AML-193 (cell line): ENCODE data around the gene ELMOD3.
A peak's percentile ranks its signal among the peaks of the same experiment; 100 is the strongest.
"Not testable (repeated sequence)": the region's sequence is repeated elsewhere in the genome, so short reads cannot be mapped to it uniquely, and the experiment has no call there.

ENCODE experiments used
- DNase-seq, 2 experiments: peaks; one replicate each; lab custom pipeline; 2025; lab: John Stamatoyannopoulos, UW

The ELMOD3 gene

GRCh38 chr2:85376291-85377065 is 21.9 kb downstream of the ELMOD3 start:
- no peak for DNase-seq

GRCh38 chr2:85377083-85377482 is 22.5 kb downstream of the ELMOD3 start:
- DNase-seq: no peak

DNA sequence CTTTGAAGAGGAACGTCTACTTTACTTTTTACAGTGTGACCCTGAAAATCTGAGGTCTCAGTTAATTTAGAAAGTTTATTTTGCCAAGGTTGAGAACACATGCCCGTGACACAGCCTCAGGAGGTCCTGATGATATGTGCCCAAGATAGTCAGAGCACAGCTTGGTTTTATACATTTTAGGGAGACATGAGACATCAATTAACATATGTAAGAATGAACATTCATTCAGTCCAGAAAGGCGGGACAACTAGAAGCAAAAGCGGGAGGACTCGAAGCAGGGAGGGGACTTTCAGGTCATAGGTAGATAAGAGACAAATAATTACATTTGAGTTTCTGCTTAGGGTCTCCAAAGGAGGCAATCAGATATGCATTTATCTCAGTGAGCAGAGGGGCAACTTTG is 23.7 kb downstream of the ELMOD3 start:
- DNase-seq: no peak

DNA sequence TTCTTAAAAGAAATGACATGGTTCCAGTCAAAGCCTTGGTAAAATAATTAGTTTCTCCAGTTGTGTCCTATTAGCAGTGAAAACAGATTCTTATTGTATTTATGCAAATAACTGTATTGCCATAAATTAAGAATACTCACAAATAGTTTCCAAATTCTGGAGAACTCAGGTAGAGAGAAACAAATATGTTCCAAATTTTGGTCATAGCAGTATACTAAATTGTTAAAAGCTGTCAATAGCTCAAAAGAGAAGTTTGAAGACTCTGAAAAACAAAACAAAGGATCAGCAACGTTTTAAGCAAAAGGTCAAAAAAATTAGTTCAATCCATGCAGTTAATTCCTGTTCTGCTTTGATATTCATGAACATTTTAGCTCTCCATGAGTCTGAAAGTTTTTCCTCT is 25.5 kb downstream of the ELMOD3 start:
- no peak for DNase-seq

DNA sequence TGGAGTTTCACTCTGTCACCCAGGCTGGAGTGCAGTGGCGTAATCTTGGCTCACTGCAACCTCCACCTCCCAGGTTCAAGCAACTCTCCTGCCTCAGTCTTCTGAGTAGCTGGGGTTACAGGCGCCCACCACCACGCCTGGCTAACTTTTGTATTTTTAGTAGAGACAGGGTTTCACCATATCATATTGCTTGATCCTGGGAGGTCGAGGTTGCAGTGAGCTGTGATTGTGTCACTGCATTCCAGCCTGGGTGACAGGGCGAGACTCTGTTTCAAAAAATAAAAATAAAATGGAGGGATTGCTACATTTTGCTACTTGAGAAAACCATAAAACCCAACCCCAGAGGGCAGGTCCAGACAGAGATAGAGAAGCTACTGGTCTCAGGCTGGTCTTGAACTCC is 28.6 kb downstream of the ELMOD3 start:
- DNase-seq: not testable (repeated sequence)

DNA sequence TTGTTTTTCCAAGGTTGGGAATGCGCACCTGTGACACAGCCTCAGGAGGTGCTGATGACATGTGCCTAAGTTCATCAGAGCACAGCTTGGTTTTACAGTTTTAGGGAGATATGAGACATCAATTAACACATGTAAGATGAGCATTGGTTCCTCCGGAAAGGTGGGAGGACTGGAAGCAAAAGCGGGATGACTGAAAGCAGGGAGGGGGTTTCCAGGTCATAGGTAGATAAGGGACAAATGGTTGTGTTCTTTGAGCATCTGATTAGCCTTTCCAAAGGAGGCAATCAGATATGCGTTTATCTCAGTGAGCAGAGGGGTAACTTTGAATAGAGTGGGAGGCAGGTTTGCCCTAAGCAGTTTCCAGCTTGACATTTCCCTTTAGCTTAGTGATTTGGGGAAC is 29.3 kb downstream of the ELMOD3 start:
- DNase-seq: no peak

GRCh38 chr2:85385746-85386145 is 31.2 kb downstream of the ELMOD3 start:
- no peak for DNase-seq

- DNase-seq: no peak
Measured at GRCh38 chr2:85387754-85388153, 33.2 kb downstream of the ELMOD3 start.

- DNase-seq: no peak
Measured at GRCh38 chr2:85388878-85389538, 34.4 kb downstream of the ELMOD3 start.

- DNase-seq: peak; percentile 20 to 43
Measured at GRCh38 chr2:85390941-85391669, 36.5 kb downstream of the ELMOD3 start.

- DNase-seq: no peak
Measured at GRCh38 chr2:85393836-85394235, 39.3 kb downstream of the ELMOD3 start.

GRCh38 chr2:85394261-85394681 is 39.7 kb downstream of the ELMOD3 start:
- no peak for DNase-seq

DNA sequence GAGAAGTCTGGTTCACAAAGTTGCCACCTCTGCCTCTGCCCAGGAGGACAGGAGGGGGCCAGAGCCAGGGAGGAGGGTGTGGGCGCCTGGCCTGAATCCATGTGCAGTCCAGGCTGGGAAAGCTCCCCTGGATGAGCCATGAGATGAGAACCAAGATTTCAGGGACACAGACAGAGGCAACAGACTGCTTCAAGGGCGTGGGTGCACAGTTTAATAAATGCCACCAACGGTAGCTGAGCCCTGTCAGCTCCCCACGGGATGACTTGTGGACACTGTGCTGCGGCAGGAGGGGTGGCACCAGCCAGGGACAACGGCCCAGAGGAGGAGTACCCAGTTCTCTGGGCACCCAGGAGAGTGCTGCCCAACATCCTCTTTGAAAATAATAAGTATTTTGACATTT is 40.4 kb downstream of the ELMOD3 start:
- no peak for DNase-seq

GRCh38 chr2:85395912-85396475 is 41.4 kb downstream of the ELMOD3 start:
- DNase-seq: no peak

DNA sequence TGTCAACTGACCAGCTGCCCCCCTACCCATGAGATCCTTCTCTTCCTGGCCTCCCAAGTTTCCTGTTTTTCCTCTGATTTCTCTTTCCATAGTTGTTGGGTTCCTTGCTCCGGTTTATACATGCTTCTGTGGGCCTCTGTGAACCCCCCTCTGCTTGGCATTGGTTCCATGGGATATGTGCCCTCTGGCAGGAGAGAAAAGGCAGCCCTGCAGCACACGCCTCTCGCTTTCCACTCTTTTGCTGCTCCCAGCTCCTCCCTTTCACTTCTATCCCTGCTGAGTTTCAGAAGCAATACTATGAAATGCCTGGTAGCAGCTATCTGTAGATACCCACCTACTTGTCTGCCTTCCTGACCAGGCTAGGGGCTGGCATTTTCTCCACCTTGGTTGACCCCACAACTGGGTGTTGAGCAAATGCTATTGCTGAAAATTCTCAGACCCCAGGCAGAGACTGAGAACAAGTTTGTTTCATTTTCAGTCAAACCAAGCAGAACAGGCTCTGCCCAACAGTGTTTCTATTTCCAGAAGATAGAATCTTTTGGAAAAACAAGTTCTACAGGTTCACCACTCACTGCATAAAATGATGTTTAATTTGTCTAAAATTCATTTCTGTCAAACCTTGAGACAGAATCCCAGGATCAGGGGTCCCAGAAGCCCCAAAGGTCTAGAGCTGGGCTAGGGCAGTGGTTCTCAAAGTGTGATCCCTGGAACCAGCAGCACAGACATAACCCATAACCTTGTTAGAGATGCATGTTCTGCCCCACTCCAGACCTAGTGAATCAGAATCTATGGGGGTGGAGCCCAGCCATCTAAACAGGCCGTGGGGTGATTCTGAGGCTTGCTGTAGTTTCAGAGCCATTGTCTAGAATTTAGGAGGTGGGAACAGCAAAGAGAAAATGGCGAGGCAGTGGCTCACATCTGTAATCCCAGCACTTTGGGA is 42.2 kb downstream of the ELMOD3 start:
- no peak for DNase-seq

DNA sequence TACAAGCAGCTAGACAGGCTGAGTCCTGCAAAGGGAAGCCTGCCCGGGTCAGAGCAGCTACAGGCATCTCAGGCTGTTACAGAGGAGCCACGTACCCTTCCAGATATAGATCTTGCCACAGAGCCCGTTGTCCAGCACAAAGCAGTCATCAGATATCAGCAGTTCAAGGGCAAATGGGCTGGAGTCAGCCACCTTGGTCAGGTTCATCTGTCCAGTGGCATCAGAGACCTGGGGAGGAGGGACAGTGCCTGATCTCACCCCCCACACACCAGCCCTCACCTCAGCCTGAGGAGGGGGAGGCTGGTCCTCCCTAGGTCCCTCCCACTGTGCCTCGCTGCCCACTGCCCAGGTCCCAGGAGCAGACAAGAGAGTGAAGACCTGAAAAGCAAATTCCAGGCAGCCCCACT is 43.4 kb downstream of the ELMOD3 start:
- DNase-seq: no peak

DNA sequence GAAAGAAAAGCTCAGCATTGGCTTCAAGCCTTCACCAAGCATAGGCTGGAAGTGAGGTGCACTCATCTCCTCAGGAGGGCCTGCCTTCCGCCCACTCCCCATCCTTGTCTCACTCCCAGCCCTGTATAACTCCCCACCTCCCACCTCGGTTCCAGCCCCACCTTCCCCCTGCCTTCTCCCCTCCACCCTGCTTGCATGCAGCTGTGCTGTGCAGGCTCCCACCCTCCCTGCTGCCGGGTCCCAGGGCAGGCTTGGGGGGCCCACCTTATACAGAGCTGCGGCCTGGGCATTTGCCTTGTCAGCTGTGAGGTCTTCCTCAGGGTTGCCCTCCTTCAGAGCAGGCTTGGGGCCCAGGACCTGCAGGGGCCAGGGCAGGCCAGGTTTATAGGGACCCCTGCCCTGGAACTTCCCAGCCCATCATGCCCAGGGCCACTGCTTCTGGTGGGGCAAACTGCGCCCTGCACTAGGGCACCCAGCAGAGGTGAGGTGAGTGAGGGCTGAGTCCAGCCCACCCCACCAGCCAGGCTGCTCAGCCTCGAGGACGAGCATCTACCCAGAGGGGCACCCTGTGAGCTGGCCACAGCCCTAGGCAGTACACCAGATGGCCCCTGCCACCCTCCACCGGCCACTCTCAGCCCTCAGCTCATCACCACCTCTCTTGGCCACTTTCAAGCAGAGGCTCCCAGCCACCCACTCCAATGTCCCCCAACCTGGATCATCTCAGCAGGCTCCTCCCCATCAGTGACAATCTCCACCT is 44.0 kb downstream of the ELMOD3 start:
- no peak for DNase-seq

GRCh38 chr2:85399183-85399455 is 44.5 kb downstream of the ELMOD3 start:
- DNase-seq: no peak

- no peak for DNase-seq
Measured at GRCh38 chr2:85400023-85400422, 45.5 kb downstream of the ELMOD3 start.

DNA sequence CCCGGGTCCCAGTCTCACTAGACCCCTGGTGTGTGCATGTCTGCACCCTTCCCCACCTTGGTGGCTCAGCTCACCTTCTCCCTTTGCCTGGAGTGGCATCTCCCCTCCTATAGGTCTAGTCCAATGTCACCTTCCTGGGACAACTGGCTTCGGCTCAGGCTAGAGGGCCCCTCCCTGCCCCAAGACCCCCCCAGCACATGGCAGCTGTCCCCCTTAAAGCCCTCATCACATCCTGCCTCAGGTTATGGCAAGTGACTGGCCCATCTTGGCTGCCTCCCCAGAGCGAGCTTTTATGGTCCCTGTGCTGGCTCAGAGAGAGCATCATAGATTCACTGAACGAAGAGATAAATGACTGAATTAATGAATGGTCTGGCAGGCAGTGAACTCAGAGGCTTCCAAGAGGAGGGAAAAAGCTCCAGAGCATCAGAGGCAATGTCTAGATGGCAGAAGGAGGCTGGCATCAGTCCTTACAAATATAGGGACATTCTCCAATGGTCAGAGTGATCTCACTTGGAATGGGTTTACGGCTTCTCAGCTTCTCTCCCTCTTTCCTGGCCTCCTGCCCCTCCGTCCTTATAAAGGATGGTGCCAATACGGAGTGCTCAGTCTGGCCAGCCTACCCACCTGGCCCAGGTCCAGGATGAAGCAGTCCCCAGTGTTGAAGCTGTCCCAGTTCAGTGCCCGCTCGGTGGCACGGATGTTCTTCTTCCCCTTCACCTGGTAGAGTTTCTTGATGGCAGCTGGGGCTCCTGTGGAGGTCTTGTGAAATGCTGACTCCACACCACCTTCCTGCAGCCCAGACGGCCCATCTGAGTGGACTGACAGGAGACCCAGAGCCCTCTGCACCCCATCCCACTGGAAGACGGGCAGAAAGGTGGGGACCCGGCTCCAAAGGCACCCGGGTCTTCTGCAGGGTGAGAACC is 46.2 kb downstream of the ELMOD3 start:
- DNase-seq: no peak
